ENCODE data around the gene METRNL. TPM values are rescaled to one million over a fixed set of nuclear protein-coding genes. Genes with fewer than 3 reads are reported as not detected.

METRNL gene
- total RNA-seq, 2 experiments from 2014 or later = 23.3 to 24.1 TPM

DNA sequence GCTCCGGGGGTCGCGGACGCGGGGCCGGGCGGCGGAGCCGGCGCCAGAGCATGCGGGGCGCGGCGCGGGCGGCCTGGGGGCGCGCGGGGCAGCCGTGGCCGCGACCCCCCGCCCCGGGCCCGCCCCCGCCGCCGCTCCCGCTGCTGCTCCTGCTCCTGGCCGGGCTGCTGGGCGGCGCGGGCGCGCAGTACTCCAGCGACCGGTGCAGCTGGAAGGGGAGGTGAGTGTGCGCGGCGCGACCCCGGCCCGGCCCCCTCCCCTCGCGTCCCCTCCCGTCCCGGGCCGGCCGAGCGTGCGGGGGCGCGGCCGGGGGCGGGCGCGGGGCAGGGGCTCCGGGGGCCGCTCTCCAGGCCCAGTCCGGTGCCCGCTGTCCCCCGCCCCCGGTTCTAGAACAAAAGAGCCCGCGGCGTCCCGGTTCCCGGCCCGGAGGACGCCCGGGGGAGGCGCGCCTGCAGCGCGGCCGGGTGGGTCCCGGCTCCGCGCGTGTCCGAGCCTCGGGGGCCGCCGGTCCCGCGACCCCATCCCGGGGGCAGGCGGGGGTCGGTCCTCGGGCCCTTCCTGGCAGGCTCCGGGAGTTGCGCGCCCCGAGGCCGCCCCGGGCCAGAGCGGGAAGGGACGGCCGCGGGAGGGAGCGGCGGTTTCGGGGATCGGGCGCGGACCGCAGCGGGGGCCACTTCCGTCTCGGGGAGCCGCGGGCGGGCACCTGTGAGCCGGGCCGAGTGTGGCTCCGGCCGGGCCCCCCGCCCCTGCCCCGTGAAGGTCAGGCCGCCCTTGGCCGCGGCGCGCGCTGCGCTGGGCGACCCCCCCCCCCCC is 563 bp downstream of the METRNL start:
- Mint-ChIP-seq H3K27ac (no peak overlapping the region), H3K4me1 (ENCODE audit: low read depth) (peaks cover 35% of the 10 kb centered on the region), H3K36me3 (ENCODE audit: low read depth) (peaks cover 5% of the 10 kb centered on the region), H3K4me3 (no peak overlapping the region), H3K9me3 (no peaks in the 10 kb centered on the region), H3K27me3 (peaks cover 8% of the 10 kb centered on the region)
- intact Hi-C loops (cut with micrococcal nuclease) = no loop called here
- ChIA-PET POLR2A (interaction anchor here (1.0 kb wide), 2 partner anchors 120 to 121 kb away, joined by 3 read pairs; no protein-coding TSS in a partner anchor), CTCF (no interaction called here)
- TF ChIP-seq, protein P1, sequence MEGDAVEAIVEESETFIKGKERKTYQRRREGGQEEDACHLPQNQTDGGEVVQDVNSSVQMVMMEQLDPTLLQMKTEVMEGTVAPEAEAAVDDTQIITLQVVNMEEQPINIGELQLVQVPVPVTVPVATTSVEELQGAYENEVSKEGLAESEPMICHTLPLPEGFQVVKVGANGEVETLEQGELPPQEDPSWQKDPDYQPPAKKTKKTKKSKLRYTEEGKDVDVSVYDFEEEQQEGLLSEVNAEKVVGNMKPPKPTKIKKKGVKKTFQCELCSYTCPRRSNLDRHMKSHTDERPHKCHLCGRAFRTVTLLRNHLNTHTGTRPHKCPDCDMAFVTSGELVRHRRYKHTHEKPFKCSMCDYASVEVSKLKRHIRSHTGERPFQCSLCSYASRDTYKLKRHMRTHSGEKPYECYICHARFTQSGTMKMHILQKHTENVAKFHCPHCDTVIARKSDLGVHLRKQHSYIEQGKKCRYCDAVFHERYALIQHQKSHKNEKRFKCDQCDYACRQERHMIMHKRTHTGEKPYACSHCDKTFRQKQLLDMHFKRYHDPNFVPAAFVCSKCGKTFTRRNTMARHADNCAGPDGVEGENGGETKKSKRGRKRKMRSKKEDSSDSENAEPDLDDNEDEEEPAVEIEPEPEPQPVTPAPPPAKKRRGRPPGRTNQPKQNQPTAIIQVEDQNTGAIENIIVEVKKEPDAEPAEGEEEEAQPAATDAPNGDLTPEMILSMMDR (IDR thresholded peaks at IDR 0.05) = no peak
- DNase-seq (no peak), ATAC-seq (no peak)

GRCh38 chr17:83080579-83080857 is 1.1 kb downstream of the METRNL start:
- H3K4me1 Mint-ChIP-seq (ENCODE audit: low read depth) = peaks cover 37% of the 10 kb centered on the region
- H3K27ac Mint-ChIP-seq = no peak overlapping the region
- peaks cover 5% of the 10 kb centered on the region for H3K36me3 Mint-ChIP-seq (ENCODE audit: low read depth)
- no peaks in the 10 kb centered on the region for H3K9me3 Mint-ChIP-seq
- ATAC-seq (no peak), DNase-seq (no peak)
- intact Hi-C loops (cut with micrococcal nuclease) = no loop called here
- no peak overlapping the region for H3K4me3 Mint-ChIP-seq
- ChIA-PET CTCF (no interaction called here), POLR2A (no interaction called here)
- TF ChIP-seq, protein P1 (IDR thresholded peaks at IDR 0.05) = no peak
- H3K27me3 Mint-ChIP-seq = peaks cover 8% of the 10 kb centered on the region

DNA sequence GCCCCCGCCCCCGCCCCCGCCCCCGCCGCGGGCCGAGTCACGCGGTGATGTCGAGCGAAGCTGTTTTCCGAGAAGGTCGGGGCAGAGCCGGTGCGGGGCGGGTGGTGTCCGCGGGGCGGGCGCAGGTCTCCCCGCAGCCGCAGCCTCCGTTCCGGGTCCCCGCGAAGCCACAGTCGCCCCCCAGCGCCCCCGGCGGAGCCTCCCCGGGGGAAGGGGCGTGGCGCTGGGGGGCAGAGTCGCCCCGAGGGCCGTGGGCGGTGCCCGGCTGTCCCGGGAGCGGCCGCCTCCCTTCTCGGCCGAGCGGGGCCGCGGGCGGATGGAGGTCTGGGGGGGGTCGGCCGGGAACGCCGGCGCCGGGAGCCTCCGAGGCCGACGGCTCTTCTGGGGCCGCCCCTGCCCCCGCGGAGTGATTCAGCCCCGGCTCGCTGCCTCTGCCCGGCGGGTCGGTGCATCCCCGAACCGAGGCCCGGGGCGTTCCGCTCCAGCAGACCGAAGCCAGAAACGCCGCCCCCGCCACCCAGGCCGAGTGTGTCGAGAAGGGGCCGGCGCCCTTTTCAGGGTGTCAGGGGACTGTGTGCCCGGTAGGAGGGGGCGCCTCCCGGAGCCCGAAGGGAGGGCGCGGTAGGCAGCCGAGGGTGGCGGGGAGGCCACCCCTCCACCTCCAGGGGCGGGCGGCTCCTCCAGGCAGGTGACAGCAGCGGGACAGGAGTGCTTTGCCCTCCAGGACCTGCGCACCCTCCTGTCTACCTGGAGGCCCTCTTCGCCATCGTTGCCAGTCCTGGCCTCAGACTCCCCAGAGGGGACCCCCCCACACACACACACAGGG is 1.7 kb downstream of the METRNL start:
- TF ChIP-seq, protein P1 (IDR thresholded peaks at IDR 0.05) = no peak
- H3K9me3 Mint-ChIP-seq = no peaks in the 10 kb centered on the region
- peaks cover 8% of the 10 kb centered on the region for H3K27me3 Mint-ChIP-seq
- peaks cover 37% of the 10 kb centered on the region for H3K4me1 Mint-ChIP-seq (ENCODE audit: low read depth)
- peak; percentile 21 for ATAC-seq
- H3K27ac Mint-ChIP-seq = no peak overlapping the region
- CTCF ChIA-PET = no interaction called here
- H3K36me3 Mint-ChIP-seq (ENCODE audit: low read depth) = peaks cover 8% of the 10 kb centered on the region
- H3K4me3 Mint-ChIP-seq = peak overlapping the region; percentile 66
- POLR2A ChIA-PET = interaction anchor here (1.0 kb wide), 1 partner anchor 119 kb away, joined by 3 read pairs; no protein-coding TSS in a partner anchor
- intact Hi-C loops (cut with micrococcal nuclease) = no loop called here
- peak; percentile 74 for DNase-seq

- ChIA-PET POLR2A (interaction anchor here (1.0 kb wide), 1 partner anchor 118 kb away, joined by 3 read pairs; no protein-coding TSS in a partner anchor), CTCF (no interaction called here)
- Mint-ChIP-seq H3K9me3 (no peaks in the 10 kb centered on the region), H3K27me3 (peaks cover 8% of the 10 kb centered on the region), H3K27ac (no peak overlapping the region), H3K4me3 (peak overlapping the region; percentile 66), H3K36me3 (ENCODE audit: low read depth) (peaks cover 9% of the 10 kb centered on the region), H3K4me1 (ENCODE audit: low read depth) (peaks cover 37% of the 10 kb centered on the region)
- intact Hi-C loops (cut with micrococcal nuclease) = no loop called here
- TF ChIP-seq, protein P1 (IDR thresholded peaks at IDR 0.05) = no peak
- ATAC-seq (no peak), DNase-seq (peak; percentile 47)
Observed at GRCh38 chr17:83081684-83082201, 2.3 kb downstream of the METRNL start.

Data from activated CD8-positive, alpha-beta T cell treated with anti-CD3 and anti-CD28 coated beads for 36 hours (primary cell).